Stimulated activated CD4-positive, alpha-beta T cell treated with anti-CD3 and anti-CD28 coated beads, Interleukin-4, amount 100 ng/mL, for 48 hours (primary cell): Measurements from ENCODE around the gene SMC3.

Experiments
- DNase-seq, 2 donors: peaks; one replicate each; pipeline ENCODE4 v3.0.0-alpha.2; 2020; ENCODE audit warnings: low read depth in 2 of 2

Gene SMC3

DNA sequence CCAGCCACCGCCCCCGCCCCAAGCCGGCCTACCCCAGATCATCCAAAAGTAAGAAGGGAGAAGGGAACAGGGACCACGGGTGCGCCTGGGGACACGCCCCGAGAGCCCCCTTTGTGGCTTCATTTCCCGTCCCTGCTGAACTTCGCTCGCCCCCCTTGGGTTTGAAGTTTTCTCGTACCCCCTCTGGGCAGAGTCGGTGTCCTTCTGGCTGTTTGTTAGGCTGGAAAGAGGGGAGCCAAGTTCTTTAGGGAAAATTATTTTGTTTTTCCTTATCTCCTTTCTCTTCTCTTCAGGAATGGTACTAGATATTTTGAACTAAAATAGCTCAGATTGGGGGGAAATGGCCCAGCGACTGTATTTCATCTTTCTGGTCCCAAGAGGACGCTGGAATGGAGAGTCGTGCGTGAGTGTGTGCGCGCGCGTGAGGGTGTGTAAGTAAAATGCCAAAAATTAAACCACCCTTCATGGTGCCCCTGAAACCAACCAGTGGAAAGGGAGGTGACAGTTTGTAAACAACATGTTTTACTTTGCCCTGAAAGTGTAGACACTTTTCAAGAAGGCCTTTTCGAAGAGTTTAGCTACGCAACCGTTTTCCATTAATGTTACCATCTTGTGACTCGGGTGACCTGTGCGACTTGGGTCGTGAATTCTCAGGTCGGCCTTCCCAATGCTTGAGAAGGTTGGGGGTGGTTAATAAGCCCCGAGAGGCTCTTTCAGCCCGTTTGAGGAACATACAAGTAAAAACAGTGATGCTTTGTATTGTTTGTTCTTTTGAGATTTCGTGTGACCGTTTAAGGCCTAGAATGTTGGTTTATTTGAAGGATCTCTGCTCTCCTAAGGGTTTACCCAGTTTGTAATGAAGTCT, 77.3 kb downstream of the SMC3 start:
- DNase-seq, result no peak

DNA sequence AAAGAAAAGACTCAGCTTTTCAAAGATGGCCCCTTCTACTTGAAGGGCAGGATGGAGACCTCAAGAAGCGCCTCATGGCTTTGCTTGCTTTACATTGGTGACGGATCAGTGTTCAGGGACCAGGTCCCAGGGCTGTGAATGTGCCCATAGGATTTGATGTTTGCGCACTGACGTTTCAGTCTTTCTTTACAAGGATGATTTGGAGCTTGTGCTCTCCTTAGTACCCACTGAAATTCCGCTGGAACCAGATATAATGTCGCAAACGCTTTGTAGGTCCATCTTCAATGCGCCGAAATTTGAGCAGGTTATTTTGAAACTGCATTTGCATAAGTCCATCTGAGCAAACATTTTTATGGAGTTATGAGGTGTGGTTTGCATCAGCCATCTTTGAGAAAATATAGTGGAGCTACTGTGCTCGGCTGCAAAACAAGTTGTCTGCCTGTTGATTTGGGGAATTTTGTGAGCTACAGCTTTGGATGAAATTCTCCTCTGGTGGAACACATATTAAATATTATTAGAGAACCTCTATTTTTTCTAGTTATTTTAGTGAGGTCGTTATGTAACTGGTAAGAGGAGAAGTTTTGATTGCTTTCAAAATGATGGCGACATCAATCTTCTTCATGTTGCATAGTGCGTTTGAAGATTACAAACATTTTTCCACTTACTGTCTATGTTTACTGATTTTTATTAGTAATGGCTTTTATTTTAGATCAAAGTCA, 79.1 kb downstream of the SMC3 start:
- no peak for DNase-seq

DNA sequence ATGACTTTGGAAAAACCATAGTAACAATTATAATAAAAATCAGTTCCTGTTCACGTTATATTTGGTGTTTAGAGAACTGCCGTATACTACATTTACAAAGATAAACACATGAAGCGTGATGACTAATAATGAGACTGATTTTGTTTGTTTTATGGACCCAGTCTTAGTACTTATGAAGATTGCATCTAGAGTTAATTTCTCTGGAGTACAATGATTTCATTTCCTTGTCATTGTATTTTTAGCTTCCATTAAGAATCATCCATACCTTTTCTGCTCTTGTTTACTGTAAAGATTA, 79.6 kb downstream of the SMC3 start:
- DNase-seq, result no peak

DNA sequence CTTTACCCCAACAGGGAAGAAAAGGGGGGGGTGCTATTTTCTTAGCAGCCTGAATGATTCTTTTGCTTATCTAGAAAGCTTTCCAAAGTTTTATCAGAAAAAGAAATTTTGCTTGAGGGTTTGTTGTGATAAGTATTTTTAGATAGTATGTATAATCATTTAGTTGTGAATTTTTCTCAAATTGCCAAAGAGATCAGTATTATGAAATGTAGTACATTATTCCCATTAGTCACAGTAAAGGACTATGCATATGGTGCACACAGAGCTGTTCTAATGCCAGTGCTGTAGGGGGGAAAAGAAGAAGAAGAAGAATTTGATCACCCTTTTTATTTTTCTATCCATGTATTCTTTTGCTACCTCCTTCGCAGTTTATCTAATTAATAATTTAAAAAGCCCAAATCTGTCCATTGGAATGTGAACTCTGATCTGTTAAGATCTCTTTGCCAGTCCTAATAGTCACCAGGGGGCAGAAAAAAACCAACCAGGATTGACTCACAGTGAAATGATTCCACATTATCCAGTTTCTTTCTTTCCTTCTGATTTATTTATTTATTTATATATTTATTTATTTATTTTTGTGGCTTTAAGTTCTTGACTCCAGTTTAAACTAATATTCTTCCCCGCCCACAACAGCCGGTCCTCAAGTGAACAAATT, 81.3 kb downstream of the SMC3 start:
- DNase-seq, result no peak

DNA sequence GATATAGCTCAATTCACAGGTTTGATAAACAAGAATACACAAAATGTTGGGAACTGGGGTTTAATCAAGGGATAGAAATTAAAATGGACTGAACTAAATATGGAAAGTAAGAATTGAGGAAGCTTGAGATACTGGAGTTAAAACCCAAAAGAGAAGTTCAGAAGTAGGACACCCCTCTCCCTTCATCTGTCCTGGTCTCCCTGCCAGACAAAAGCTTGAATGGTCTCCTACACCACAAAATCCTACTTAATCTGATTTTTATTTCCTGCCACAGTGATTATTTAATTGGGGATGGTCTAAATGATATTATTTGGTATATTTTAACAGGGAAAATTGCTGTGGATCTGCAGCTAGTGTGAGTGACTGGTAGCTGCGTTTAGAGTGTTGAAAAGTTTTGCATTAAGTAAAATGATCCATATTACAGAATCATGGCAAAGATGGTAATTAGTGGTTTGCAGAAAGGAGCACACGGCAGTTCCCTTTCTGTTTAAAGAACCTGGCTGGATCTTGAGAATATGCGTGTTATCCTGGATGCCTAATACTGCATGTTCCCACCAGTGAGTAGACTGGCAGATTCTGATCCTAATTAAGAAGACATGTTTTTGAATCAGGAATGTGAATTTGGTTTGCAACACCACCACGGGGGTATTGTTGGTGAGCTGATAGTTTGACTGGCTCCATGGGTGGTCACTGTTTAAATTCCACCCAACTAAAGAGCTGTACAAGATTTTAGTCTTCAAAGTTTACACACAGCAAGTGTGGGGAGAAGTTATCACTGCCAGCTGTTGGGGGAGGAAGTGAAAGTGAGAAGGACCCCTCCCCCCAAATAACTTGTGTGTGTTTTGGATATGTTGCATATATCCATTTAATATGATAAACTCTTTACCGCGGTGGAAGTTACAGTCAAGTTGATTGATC, 82.1 kb downstream of the SMC3 start:
- no peak for DNase-seq

DNA sequence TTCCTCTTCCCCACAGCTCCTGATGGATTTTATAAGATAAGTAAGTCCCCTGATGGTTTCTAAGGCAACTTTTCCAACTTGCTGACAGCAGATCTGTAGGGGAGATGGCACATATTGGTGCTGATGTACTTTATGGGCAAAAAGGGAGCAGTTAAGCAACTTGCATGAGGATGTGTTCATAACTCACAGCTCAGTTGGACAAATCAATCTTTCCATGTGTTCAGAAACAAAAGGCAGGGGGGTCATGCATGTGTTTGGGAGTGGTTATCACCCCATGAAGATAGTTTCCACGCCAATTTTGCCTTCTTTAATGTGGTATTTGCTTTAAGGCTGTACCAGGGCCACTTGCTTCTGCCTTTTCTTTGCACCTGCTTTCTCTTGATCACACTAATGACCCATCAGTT, 82.8 kb downstream of the SMC3 start:
- no peak for DNase-seq

DNA sequence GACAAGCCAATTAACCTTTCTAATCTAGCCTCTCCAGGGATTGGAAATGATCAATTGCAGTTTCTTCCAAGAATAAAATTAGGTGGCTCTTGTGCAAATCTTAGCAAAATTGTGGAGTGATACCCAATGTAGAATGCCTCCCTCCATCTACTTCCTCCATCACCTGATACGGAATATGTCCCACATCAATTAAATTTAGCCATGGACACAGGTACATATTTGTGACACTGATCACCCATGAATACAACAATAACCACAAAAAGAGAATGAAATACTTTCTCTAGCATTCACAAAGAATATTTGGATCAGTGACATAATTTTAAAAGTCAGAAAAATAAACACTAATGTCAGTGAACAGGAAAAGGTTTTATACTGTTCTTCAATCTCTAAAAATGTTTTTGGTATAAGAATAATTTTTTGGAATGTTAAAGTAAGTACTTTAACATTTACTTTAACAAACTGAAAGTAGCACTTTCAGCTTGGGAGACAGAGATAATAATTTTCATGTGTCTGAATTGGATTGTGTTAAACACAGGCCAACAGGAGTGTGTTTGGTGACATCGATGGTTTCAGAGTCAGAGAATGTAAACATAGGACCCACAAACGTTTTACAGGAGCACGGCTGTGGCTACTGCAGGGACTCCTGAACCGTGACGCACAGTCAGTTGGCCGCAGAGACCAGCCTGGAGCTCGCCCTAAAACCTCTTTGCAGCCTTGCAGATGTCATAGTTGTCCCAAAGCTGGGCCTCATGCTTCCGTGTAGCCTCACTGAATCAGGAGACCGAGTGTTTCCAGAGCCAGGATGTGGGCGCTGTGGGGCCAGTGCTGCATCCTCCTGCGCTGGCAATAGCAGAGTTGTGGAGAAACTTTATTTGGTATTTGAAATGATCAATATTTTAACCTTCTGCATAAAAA, 83.8 kb downstream of the SMC3 start:
- no peak for DNase-seq

DNA sequence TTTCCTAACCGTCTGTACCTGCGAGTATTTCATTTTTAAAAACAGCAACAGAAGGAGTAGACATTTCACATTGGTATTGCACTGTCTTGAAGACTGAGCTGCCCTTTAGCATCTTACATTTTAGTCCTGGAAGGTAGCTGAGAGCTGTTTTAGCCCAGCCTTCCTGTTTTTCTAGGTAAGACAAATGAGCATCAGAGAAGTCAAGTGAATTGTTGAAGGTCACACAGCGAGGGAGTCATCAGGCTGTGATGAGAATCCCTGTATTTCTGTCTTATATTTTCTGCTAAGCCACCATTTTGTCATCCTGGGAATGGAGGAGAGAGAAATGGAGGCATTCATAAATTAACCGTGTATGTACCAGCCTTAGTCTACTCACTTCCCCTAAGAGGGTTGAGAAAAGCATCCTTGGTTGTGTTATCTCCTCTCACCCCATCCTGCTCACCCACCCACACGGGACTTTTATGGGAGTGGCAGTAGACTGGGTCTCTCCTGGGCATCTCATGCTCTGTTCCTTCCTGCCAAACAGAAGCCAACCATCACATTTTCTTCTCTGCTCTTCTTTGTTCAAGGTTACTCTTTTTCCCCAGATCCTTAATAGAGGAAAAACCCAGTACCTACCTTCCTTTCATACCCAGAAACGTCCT, 85.1 kb downstream of the SMC3 start:
- DNase-seq, result no peak
